Muscle layer of colon (tissue), 2 donors: ENCODE results near the gene PLPP3.

ENCODE experiments used
- H3K27ac ChIP-seq: one replicate; pipeline ENCODE4 v1.7.0; 2013; ENCODE audit warnings: low read depth, mild to moderate bottlenecking, low read length, moderate library complexity
- H3K27me3 ChIP-seq, 2 donors: one replicate each; pipeline ENCODE4 v1.7.0; 2013; ENCODE audit warnings: low read length in 2 of 2, mild to moderate bottlenecking in 2 of 2; ENCODE audit not compliant: insufficient read depth in 2 of 2, control insufficient read depth in 1 of 2
- H3K36me3 ChIP-seq: one replicate; pipeline ENCODE4 v1.7.0; 2013; ENCODE audit warnings: mild to moderate bottlenecking, low read length; ENCODE audit not compliant: insufficient read depth
- H3K4me1 ChIP-seq: one replicate; pipeline ENCODE4 v1.7.0; 2013; ENCODE audit warnings: mild to moderate bottlenecking, low read length; ENCODE audit not compliant: insufficient read depth
- H3K4me3 ChIP-seq, 2 donors: one replicate each; pipeline ENCODE4 v1.7.0; 2013; ENCODE audit warnings: low read length in 2 of 2, low read depth in 1 of 2, mild to moderate bottlenecking in 1 of 2, moderate library complexity in 1 of 2
- H3K9ac ChIP-seq: one replicate; pipeline ENCODE4 v1.7.0; 2013; ENCODE audit warnings: low read length
- H3K9me3 ChIP-seq: one replicate; pipeline ENCODE4 v1.7.0; 2013; ENCODE audit warnings: mild to moderate bottlenecking, low read length
- donor health status: abdominal sarcoma.
- donor health status: Adenocarcinoma of cecum.

PLPP3 gene

DNA sequence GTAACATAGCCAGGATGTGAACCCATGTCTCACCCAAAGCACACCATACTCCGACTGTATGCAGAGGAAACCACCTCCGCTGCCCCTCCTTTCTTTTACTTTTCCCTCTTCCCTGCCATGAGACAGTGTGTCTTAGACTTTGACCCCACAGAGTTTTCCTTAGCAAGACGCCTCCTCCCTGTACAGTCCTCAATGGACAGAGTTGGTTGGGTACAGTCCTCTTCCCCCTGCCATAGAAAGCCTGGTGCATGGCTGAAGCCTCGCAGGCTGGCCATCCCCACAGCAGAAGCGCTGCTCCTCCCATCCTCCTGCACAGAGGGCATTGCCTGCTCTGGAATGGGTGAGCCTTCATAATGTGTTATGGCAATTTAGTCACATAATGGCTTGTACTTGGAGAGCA is 127.9 kb downstream of the PLPP3 start:
- no peak overlapping the region for H3K4me3 ChIP-seq
- no peak overlapping the region for H3K27ac ChIP-seq
- no peaks in the 10 kb centered on the region for H3K9me3 ChIP-seq
- H3K4me1 ChIP-seq = peaks cover 37% of the 10 kb centered on the region
- H3K36me3 ChIP-seq = no peaks in the 10 kb centered on the region
- H3K9ac ChIP-seq = no peak overlapping the region
- H3K27me3 ChIP-seq = no peaks in the 10 kb centered on the region

DNA sequence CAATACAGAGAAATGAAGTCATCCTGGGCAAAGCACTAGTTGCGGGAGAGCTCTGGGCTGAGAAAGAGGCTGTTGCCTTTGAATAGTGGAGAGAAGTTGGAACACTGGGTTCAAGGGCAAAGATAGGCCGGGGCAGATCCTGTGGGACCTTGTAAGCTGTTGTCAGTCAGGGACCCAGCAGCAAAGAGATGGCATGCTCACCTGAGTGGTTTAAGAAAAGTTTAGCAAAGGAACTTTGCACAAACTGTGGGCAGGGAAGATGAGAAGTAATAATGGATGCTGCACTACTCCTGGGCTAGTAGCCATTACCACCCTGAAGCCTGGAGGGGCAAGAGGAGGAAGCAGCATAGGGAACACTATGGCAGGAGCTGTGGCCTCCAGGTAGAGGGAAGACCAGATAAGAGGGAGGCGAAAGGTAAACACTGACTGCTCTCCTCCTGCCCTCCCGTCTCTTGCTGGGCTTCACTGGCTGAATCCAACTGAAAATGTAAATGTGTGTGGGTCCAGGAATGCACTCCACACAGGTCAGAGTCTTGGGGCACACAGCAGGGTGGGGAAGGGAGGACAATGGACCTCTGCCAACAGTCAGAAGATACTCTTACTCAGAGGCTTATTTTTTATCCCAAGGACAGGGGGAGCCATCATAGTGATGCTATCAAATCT is 129.2 kb downstream of the PLPP3 start:
- no peaks in the 10 kb centered on the region for H3K36me3 ChIP-seq

DNA sequence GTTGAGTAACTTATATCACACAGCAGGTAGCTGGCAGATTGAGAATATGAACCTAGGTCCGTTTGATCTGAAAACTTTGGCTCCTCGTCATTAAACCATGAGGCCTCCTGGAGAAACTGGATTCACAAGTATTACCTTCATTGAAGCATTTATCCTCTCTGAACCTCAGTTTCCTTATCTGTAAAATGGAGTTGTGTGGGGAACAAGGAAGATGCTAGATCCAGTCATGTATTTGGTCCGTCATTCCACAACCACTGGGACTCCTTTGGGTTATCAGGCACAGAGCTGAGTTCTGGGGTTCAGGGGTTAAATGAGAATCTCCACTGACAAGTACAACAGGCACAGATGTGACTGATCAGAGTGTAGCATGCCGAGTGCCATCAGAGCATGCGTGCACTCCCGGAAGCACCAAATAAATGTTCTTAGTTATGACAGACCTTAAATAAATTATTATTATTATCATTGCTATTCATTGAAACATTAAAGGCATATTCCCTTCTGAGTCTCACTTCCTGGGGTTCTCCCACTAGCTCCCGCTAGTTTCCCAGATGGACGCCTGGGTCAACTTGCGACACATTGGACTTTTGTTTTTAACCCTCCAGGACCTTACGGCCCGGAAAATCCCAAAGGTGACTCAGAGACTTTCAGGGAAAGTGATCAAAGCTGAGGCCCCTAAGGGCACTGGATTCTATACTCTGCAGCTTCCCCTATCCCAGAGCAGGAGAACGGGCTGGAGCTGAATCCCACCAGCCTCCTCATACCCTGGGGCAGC is 130.6 kb downstream of the PLPP3 start:
- Histone ChIP-seq H3K36me3 (no peaks in the 10 kb centered on the region), H3K27ac (no peak overlapping the region), H3K4me3 (no peak overlapping the region), H3K9me3 (no peaks in the 10 kb centered on the region), H3K4me1 (peaks cover 41% of the 10 kb centered on the region), H3K9ac (no peak overlapping the region), H3K27me3 (no peaks in the 10 kb centered on the region)

More for the DNA sequence above, 129.2 kb downstream of the PLPP3 start:
- H3K4me1 ChIP-seq = peaks cover 43% of the 10 kb centered on the region
- H3K9ac ChIP-seq = no peak overlapping the region
- H3K4me3 ChIP-seq = no peak overlapping the region
- no peak overlapping the region for H3K27ac ChIP-seq
- no peaks in the 10 kb centered on the region for H3K9me3 ChIP-seq
- H3K27me3 ChIP-seq = no peaks in the 10 kb centered on the region

DNA sequence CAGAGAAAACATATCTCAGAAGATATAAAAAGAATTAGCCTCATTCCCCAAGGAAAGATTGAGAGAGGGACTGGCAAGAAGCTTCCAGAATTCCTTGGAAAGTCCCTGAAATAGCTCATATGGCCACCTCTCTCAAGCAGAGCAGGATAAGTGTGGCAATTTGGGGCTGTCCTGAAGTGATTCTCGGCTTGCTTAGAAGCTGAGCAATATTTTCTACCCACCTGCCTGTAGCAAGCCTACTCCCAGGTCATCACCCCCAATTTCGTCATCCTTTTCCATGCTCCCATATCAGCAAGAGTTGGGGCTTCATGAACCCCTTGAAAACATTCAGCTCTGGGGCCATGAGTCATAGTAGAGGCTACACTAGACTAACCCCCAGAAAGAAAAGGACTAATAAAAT is 131.5 kb downstream of the PLPP3 start:
- Histone ChIP-seq H3K9me3 (no peaks in the 10 kb centered on the region), H3K9ac (no peak overlapping the region), H3K27ac (no peak overlapping the region), H3K27me3 (no peaks in the 10 kb centered on the region), H3K4me3 (no peak overlapping the region), H3K4me1 (peaks cover 32% of the 10 kb centered on the region), H3K36me3 (no peaks in the 10 kb centered on the region)

DNA sequence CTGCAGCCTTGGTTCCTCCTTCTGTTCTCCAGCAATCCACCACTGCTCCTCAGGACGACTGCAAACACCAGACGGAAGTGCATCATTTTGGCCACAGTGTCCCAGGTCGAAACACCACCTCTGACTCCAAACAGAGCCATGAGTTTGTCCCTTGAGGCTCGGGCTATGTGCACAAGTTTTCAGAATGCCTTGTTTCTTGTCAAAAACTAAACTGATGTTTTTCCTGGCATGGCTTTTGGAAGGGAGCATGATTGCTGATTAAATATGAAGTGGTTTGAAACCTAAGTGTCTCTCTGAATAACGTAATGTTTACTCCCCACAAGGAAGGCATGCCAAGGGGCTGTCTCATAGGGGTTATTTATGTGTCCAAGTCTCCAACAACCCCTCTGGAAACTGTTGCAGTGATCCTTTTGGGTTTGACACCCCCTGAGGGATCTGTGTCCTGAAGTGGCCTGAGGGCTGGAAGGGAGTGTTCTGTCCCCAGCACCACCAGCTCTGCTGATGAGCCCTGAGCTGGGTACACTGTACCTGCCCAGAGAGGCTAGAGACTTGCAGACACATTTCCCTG is 132.7 kb downstream of the PLPP3 start:
- Histone ChIP-seq H3K9me3 (no peaks in the 10 kb centered on the region), H3K4me1 (peaks cover 20% of the 10 kb centered on the region), H3K4me3 (peak overlapping the region in 1 of 2 donors; percentile 2), H3K27ac (no peak overlapping the region), H3K27me3 (no peaks in the 10 kb centered on the region), H3K9ac (no peak overlapping the region), H3K36me3 (no peaks in the 10 kb centered on the region)

DNA sequence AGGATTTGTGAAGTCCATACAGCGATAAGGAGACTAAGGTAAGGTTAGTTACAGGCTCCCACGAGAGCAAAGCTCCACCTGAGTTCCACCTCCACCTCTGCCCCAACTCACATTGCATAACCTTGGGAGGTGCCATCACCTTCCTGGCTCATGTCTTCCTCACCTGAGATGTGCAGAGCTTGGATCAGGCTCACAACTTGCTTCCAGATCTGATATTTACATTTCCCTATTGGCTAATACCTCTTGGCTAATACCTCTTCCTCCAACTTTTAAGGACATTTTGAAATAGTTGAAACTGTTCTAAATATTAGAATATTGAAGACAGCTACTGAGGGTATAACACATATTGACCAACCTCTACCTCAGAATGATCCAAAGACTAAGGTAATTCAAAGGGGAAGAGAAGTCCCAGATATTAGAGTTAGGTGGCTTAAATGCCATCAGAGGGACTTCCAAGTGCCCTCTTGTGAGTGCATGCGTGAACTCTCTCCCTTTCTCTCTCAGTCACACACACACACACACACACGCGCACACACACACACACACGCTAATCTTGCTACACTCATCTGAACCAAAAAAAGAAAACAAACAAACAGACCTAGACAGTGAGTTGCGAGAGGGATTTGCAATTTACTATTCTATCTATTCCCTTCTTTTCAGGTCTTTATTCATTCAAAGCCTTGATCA is 134.3 kb downstream of the PLPP3 start:
- Histone ChIP-seq H3K9ac (no peak overlapping the region), H3K4me3 (no peak overlapping the region), H3K27me3 (no peaks in the 10 kb centered on the region), H3K9me3 (no peaks in the 10 kb centered on the region), H3K36me3 (no peaks in the 10 kb centered on the region), H3K4me1 (peaks cover 20% of the 10 kb centered on the region), H3K27ac (no peak overlapping the region)
